Measurements from ENCODE around the gene LMBRD2.

GRCh38 chr5:36152324-36153297 is 924 bp upstream of the LMBRD2 start:
- TF ChIP-seq POLR2A (IDR thresholded peaks at IDR 0.05; ENCODE audit: low read depth, low read length) (no peak), TAF1 (IDR thresholded peaks at IDR 0.05; ENCODE audit: low read depth, low read length) (no peak), SPI1 (IDR thresholded peaks at IDR 0.05; ENCODE audit: low read depth, low read length) (no peak; the same call in 1 of the 2 replicates), POLR2AphosphoS5 (IDR thresholded peaks at IDR 0.05; ENCODE audit: low read depth, low read length) (no peak), PAX5 (IDR thresholded peaks at IDR 0.05; ENCODE audit: insufficient read depth, low read length, severe bottlenecking) (no peak)

All from GM12891 (cell line).